OCI-LY1 (cell line): Measurements from ENCODE around the gene TANGO6.

Source experiments
- H2AFZ ChIP-seq: fragments of 200-600 bp; sonication (generic), shearing (Covaris generic); 2 replicates; pipeline ENCODE4 v1.6.0; 2014; ENCODE audit warnings: antibody characterized with exemption, mild to moderate bottlenecking, low read length
- H3F3A ChIP-seq: fragments of 200-600 bp; sonication (generic), shearing (Covaris generic); 2 replicates; pipeline ENCODE4 v1.6.0; 2014; ENCODE audit warnings: mild to moderate bottlenecking, antibody characterized with exemption, low read length, moderate library complexity; ENCODE audit not compliant: insufficient read depth
- H3K27ac ChIP-seq: fragments of 200-600 bp; sonication (generic); 2 replicates; pipeline ENCODE4 v1.5.1; 2014; ENCODE audit warnings: low read length, mixed run types, mild to moderate bottlenecking, low read depth; ENCODE audit not compliant: poor library complexity, severe bottlenecking
- H3K27me3 ChIP-seq: fragments of 200-600 bp; sonication (generic); 2 replicates; pipeline ENCODE4 v1.6.0; 2014; ENCODE audit warnings: antibody characterized with exemption, mild to moderate bottlenecking, low read length, moderate library complexity; ENCODE audit not compliant: insufficient read depth
- H3K36me3 ChIP-seq: fragments of 200-600 bp; sonication (generic); 2 replicates; pipeline ENCODE4 v1.6.1; 2014; ENCODE audit warnings: mild to moderate bottlenecking, antibody characterized with exemption, low read length, moderate library complexity, mixed read lengths; ENCODE audit not compliant: insufficient read depth
- H3K4me1 ChIP-seq: fragments of 200-600 bp; sonication (generic); 2 replicates; pipeline ENCODE4 v1.5.1; 2014; ENCODE audit warnings: mild to moderate bottlenecking, low read length, moderate library complexity; ENCODE audit not compliant: insufficient read depth, severe bottlenecking
- H3K4me2 ChIP-seq: fragments of 200-600 bp; sonication (generic), shearing (Covaris generic); 2 replicates; pipeline ENCODE4 v1.6.1; 2014; ENCODE audit warnings: low read length
- H3K4me3 ChIP-seq: fragments of 200-600 bp; sonication (generic); 2 replicates; pipeline ENCODE4 v1.5.1; 2014; ENCODE audit warnings: low read length, low read depth, mild to moderate bottlenecking, mixed read lengths; ENCODE audit not compliant: poor library complexity, severe bottlenecking
- H3K79me2 ChIP-seq: fragments of 200-600 bp; shearing (Covaris generic); 2 replicates; pipeline ENCODE4 v1.6.1; 2016; ENCODE audit warnings: mixed run types, low read length, mixed read lengths; ENCODE audit not compliant: insufficient read depth
- H3K9ac ChIP-seq: fragments of 200-600 bp; sonication (generic), shearing (Covaris generic); 2 replicates; pipeline ENCODE4 v1.6.1; 2014; ENCODE audit warnings: mild to moderate bottlenecking, low read length, mixed read lengths
- H3K9me2 ChIP-seq: fragments of 200-600 bp; sonication (generic), shearing (Covaris generic); 2 replicates; pipeline ENCODE4 v1.6.1; 2014; ENCODE audit warnings: low read depth, mild to moderate bottlenecking, low read length, mixed read lengths
- H3K9me3 ChIP-seq: fragments of 200-600 bp; shearing (Covaris generic); 2 replicates; pipeline ENCODE4 v1.6.1; 2014; ENCODE audit warnings: low read length, mixed read lengths
- H4K20me1 ChIP-seq: fragments of 200-600 bp; sonication (generic), shearing (Covaris generic); 2 replicates; pipeline ENCODE4 v1.6.0; 2016; ENCODE audit warnings: mild to moderate bottlenecking, low read length; ENCODE audit not compliant: insufficient read depth
- CTCF ChIP-seq: fragments of 200-600 bp; sonication (generic), shearing (Covaris generic); IDR thresholded peaks from 2 replicates; pipeline ENCODE4 v1.5.1; 2017; ENCODE audit warnings: mild to moderate bottlenecking, antibody characterized with exemption, low read length, moderate library complexity, mixed read lengths
- EZH2 ChIP-seq: fragments of 200-600 bp; sonication (generic), shearing (Covaris generic); IDR thresholded peaks from 2 replicates; pipeline ENCODE4 v1.8.0; 2017; ENCODE audit warnings: borderline replicate concordance, mixed run types, mild to moderate bottlenecking, antibody characterized with exemption, low read length, moderate library complexity, mixed read lengths

Gene TANGO6

GRCh38 chr16:68848786-68849185 is 5.5 kb downstream of the TANGO6 start:
- Histone ChIP-seq H3K27me3 (no peaks in the 10 kb centered on the region), H4K20me1 (no peaks in the 10 kb centered on the region), H3F3A (no peaks in the 10 kb centered on the region), H3K27ac (no peak overlapping the region), H2AFZ (no peak overlapping the region), H3K36me3 (0 out of 2 replicates have a peak, but pooled peaks cover 7% of the 10 kb centered on the region), H3K9ac (no peak overlapping the region), H3K4me2 (no peak overlapping the region), H3K9me2 (no peaks in the 10 kb centered on the region), H3K9me3 (no peaks in the 10 kb centered on the region), H3K79me2 (peaks cover 12% of the 10 kb centered on the region), H3K4me1 (peaks cover 9% of the 10 kb centered on the region), H3K4me3 (no peak overlapping the region)
- TF ChIP-seq EZH2 (no peak), CTCF (no peak)

GRCh38 chr16:68850481-68850880 is 7.2 kb downstream of the TANGO6 start:
- TF ChIP-seq CTCF (no peak), EZH2 (no peak)
- Histone ChIP-seq H3K4me2 (no peak overlapping the region), H3K9me3 (no peaks in the 10 kb centered on the region), H3K36me3 (0 out of 2 replicates have a peak, but pooled peaks cover 7% of the 10 kb centered on the region), H3K27me3 (no peaks in the 10 kb centered on the region), H3K4me1 (no peaks in the 10 kb centered on the region), H3K4me3 (no peak overlapping the region), H3K9me2 (no peaks in the 10 kb centered on the region), H3K9ac (no peak overlapping the region), H4K20me1 (no peaks in the 10 kb centered on the region), H3F3A (no peaks in the 10 kb centered on the region), H2AFZ (no peak overlapping the region), H3K27ac (no peak overlapping the region), H3K79me2 (peaks cover 7% of the 10 kb centered on the region; the same call in 1 of the 2 replicates)

- Histone ChIP-seq H3K4me1 (no peaks in the 10 kb centered on the region), H3K27me3 (no peaks in the 10 kb centered on the region), H3K27ac (no peak overlapping the region), H3K9me2 (no peaks in the 10 kb centered on the region), H3F3A (no peaks in the 10 kb centered on the region), H3K36me3 (0 out of 2 replicates have a peak, but pooled peaks cover 7% of the 10 kb centered on the region), H3K79me2 (peaks cover 7% of the 10 kb centered on the region; the same call in 1 of the 2 replicates), H3K9me3 (no peaks in the 10 kb centered on the region), H3K4me2 (no peak overlapping the region), H4K20me1 (no peaks in the 10 kb centered on the region), H3K9ac (no peak overlapping the region), H3K4me3 (no peak overlapping the region), H2AFZ (no peak overlapping the region)
- no peak for TF ChIP-seq CTCF
- no peak for TF ChIP-seq EZH2
Observed at GRCh38 chr16:68851601-68852000, 8.3 kb downstream of the TANGO6 start.
